OCI-LY7 (cell line): Measurements from ENCODE around the gene TLE4. TPM values are rescaled to one million over a fixed set of nuclear protein-coding genes. Genes with fewer than 3 reads are reported as not detected.

ENCODE experiments used
- BruUV-seq: library from RNA; stranded (reverse); fragments of 400-500 nt; replicated peaks from 2 replicates; lab custom pipeline; 2021; lab: Mats Ljungman, UMichigan
- CTCF ChIA-PET: fragments of 300-600 bp; sonication (Branson Sonifier 250); formaldehyde crosslinking; loops from one replicate; lab custom pipeline; 2022; ENCODE audit warnings: antibody characterized with exemption; ENCODE audit not compliant: unreplicated experiment; lab: Charles Lee
- POLR2A ChIA-PET: fragments of 300-600 bp; sonication (Branson Sonifier 250); formaldehyde crosslinking; loops from one replicate; lab custom pipeline; 2022; ENCODE audit warnings: antibody characterized with exemption; lab: Charles Lee
- DNase-seq: peaks from one replicate; pipeline ENCODE4 v3.0.0-alpha.2; 2015; ENCODE audit warnings: low spot score
- H2AFZ ChIP-seq: fragments of 200-600 bp; sonication (generic), shearing (Covaris generic); 2 replicates; pipeline ENCODE4 v1.6.1; 2014; ENCODE audit warnings: mild to moderate bottlenecking, antibody characterized with exemption, low read length, moderate library complexity
- H3K27ac ChIP-seq: fragments of 200-600 bp; sonication (generic); 2 replicates; pipeline ENCODE4 v1.5.1; 2014; ENCODE audit warnings: mixed run types, low read depth, mild to moderate bottlenecking, moderate library complexity, low read length, inconsistent platforms; ENCODE audit not compliant: poor library complexity, severe bottlenecking
- H3K36me3 ChIP-seq: fragments of 200-600 bp; sonication (generic); 2 replicates; pipeline ENCODE4 v1.6.1; 2014; ENCODE audit warnings: mild to moderate bottlenecking, antibody characterized with exemption, low read length, moderate library complexity, mixed read lengths; ENCODE audit not compliant: insufficient read depth
- H3K4me1 ChIP-seq: fragments of 200-600 bp; sonication (generic); 2 replicates; pipeline ENCODE4 v1.5.1; 2014; ENCODE audit warnings: mild to moderate bottlenecking, low read length; ENCODE audit not compliant: insufficient read depth, poor library complexity, severe bottlenecking
- H3K4me2 ChIP-seq: fragments of 200-600 bp; sonication (generic); 2 replicates; pipeline ENCODE4 v1.6.1; 2014; ENCODE audit warnings: mild to moderate bottlenecking, low read length
- H3K4me3 ChIP-seq: fragments of 200-600 bp; sonication (generic); 2 replicates; pipeline ENCODE4 v1.5.1; 2014; ENCODE audit warnings: mild to moderate bottlenecking, low read depth, low read length; ENCODE audit not compliant: poor library complexity, severe bottlenecking
- H3K79me2 ChIP-seq: fragments of 200-600 bp; sonication (generic); 2 replicates; pipeline ENCODE4 v1.6.1; 2016; ENCODE audit warnings: low read depth, mild to moderate bottlenecking, low read length, moderate library complexity, mixed read lengths; ENCODE audit not compliant: insufficient read depth
- H3K9me2 ChIP-seq: fragments of 200-600 bp; sonication (generic); 2 replicates; pipeline ENCODE4 v1.6.1; 2016; ENCODE audit warnings: mild to moderate bottlenecking, low read length, mixed read lengths; ENCODE audit not compliant: insufficient read depth
- H3K9me3 ChIP-seq: fragments of 200-600 bp; sonication (generic); 2 replicates; pipeline ENCODE4 v1.6.1; 2014; ENCODE audit warnings: mild to moderate bottlenecking, mixed run types, low read length, mixed read lengths
- H4K20me1 ChIP-seq: fragments of 200-600 bp; sonication (generic); 2 replicates; pipeline ENCODE4 v1.6.1; 2014; ENCODE audit warnings: mild to moderate bottlenecking, antibody characterized with exemption, low read length, moderate library complexity, mixed read lengths; ENCODE audit not compliant: insufficient read depth
- EZH2phosphoT487 ChIP-seq: fragments of 200-600 bp; sonication (generic); IDR thresholded peaks from 2 replicates; pipeline ENCODE4 v1.6.1; 2018; ENCODE audit warnings: low read depth, borderline replicate concordance, mild to moderate bottlenecking, mixed run types, antibody characterized with exemption, low read length, moderate library complexity, mixed read lengths
- intact Hi-C: fragments of 100-400 bp; cut with micrococcal nuclease; formaldehyde crosslinking; loops from one replicate; pipeline ENCODE4 v1.10.0; 2022; ENCODE audit not compliant: unreplicated experiment
- total RNA-seq, 2 experiments: library from RNA; depleted of rRNA in 1 of 2; stranded (reverse); fragments of >200 nt in 1 of 2; shearing (Covaris generic) in 1 of 2; gene quantifications; 2 replicates each; pipeline ENCODE4 v1.2.3, GENCODE V29; 2014 to 2022
- TF ChIP-seq, protein P1 (sequence below): fragments of 200-600 bp; sonication (generic); conservative IDR thresholded peaks from 2 replicates; pipeline ENCODE4 v1.5.1; 2014; ENCODE audit warnings: mild to moderate bottlenecking, antibody characterized with exemption, low read length, moderate library complexity, mixed read lengths

The TLE4 gene
- total RNA-seq, 2 experiments from 2014 or later, result 36.7 to 41.7 TPM

DNA sequence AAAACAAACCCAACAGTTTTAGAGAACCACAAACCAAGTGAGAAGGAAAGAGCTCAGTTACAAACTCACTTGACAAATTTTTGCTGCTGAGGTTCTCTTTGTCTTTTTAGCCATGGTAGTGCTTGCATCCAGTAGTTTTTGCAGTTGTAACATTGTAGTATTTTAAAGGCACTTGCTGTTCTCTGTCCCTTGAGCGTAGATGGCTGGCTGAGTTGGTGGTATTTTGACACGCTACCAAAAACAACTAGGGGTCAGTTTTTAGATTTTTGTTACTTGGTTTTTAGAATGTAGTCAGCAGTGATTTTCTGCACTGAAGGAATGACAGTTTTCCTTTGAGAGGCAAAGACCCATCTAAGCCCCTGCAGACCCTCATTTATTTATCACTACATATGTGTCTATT is 58.0 kb downstream of the TLE4 start:
- no peak overlapping the region for H2AFZ ChIP-seq
- H4K20me1 ChIP-seq, result no peaks in the 10 kb centered on the region
- no peak overlapping the region for H3K4me2 ChIP-seq
- no peaks in the 10 kb centered on the region for H3K79me2 ChIP-seq
- no peaks in the 10 kb centered on the region for H3K36me3 ChIP-seq
- BruUV-seq, result no TSS peak
- no peak overlapping the region for H3K4me3 ChIP-seq
- no peak for TF ChIP-seq EZH2phosphoT487
- TF ChIP-seq, protein P1, sequence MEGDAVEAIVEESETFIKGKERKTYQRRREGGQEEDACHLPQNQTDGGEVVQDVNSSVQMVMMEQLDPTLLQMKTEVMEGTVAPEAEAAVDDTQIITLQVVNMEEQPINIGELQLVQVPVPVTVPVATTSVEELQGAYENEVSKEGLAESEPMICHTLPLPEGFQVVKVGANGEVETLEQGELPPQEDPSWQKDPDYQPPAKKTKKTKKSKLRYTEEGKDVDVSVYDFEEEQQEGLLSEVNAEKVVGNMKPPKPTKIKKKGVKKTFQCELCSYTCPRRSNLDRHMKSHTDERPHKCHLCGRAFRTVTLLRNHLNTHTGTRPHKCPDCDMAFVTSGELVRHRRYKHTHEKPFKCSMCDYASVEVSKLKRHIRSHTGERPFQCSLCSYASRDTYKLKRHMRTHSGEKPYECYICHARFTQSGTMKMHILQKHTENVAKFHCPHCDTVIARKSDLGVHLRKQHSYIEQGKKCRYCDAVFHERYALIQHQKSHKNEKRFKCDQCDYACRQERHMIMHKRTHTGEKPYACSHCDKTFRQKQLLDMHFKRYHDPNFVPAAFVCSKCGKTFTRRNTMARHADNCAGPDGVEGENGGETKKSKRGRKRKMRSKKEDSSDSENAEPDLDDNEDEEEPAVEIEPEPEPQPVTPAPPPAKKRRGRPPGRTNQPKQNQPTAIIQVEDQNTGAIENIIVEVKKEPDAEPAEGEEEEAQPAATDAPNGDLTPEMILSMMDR, result no peak
- DNase-seq, result no peak
- intact Hi-C loops, result no loop called here
- H3K9me2 ChIP-seq, result no peaks in the 10 kb centered on the region
- no peak overlapping the region for H3K27ac ChIP-seq
- no peaks in the 10 kb centered on the region for H3K9me3 ChIP-seq
- CTCF ChIA-PET, result no interaction called here
- H3K4me1 ChIP-seq, result peaks cover 1% of the 10 kb centered on the region
- POLR2A ChIA-PET, result interaction anchor here (1.6 to 2.0 kb wide), 2 partner anchors 10 to 32 kb away, joined by 6 to 7 read pairs; no protein-coding TSS in a partner anchor

DNA sequence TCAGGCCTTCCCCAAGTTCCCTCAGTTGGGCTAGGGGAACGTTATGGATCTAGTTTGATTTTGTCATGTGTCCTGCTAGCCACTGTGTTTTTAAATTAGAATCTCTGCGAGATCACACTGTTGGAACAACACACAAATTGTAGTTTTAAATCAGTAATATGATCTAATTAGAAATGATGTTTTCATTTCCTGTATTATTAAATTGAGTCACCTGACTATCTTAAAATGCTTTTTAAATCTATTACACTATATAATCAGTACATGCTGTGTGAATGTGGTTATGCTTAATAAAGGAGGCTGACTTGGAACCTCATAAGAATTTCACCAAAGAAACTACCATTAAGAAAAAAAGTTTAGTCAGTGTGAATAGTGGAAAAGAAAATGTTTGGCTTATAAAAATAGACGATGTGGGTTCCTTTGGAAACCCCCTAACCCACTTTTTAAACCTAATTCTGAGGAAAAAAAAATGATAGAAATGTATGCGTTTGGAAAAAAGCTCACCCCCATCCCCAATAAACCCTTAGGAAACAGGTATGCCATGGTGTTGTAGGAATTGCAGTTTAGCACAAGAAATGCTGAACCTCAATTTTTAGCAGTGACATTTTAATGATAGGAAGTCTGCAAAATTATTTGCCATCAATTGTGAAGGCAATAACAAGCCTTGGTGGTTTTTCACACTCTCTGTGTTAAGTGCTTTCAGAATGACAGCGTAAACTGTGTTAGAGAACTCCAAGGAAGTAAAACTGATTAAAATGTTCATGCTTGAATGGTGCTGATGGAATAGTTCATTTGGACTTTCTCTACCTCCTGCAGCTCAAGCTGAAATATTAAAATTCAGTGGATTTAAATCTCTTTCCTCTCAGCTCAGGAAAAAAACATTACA is 59.0 kb downstream of the TLE4 start:
- intact Hi-C loops, result no loop called here
- ChIA-PET CTCF (no interaction called here), POLR2A (interaction anchor here (0.7 kb wide), 1 partner anchor 16 kb away, joined by 3 read pairs; no protein-coding TSS in a partner anchor)
- no TSS peak for BruUV-seq
- Histone ChIP-seq H3K27ac (no peak overlapping the region), H4K20me1 (no peaks in the 10 kb centered on the region), H3K4me3 (no peak overlapping the region), H3K9me2 (no peaks in the 10 kb centered on the region), H3K9me3 (no peaks in the 10 kb centered on the region), H3K4me1 (no peaks in the 10 kb centered on the region), H2AFZ (no peak overlapping the region), H3K36me3 (no peaks in the 10 kb centered on the region), H3K79me2 (no peaks in the 10 kb centered on the region), H3K4me2 (no peak overlapping the region)
- no peak for DNase-seq
- no peak for TF ChIP-seq EZH2phosphoT487
- TF ChIP-seq, protein P1, result no peak

DNA sequence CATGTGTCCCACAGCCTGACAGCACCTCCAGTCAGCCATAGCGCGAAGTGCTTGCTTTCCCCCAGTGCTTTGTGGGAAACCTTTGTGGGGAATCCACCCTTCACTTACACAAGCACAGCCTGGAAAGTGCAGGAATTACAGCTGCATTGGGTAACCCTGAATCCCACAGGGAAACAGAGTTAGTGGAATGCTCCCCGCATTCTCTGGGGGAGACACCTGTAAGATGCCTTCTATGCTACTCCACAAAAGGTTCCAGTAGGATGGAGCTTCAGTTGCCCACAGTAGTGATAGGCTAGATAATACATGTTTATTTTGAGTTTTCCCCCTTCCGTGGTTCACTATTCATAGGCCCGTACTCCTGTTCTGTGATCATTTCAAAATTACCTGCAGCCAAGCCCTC is 60.3 kb downstream of the TLE4 start:
- no peak overlapping the region for H3K4me3 ChIP-seq
- H3K79me2 ChIP-seq, result no peaks in the 10 kb centered on the region
- no peaks in the 10 kb centered on the region for H3K9me2 ChIP-seq
- CTCF ChIA-PET, result no interaction called here
- H3K36me3 ChIP-seq, result no peaks in the 10 kb centered on the region; the same call in 1 of the 2 replicates
- no peaks in the 10 kb centered on the region for H4K20me1 ChIP-seq
- no peak overlapping the region for H3K27ac ChIP-seq
- BruUV-seq, result no TSS peak
- DNase-seq, result no peak
- no peaks in the 10 kb centered on the region for H3K9me3 ChIP-seq
- POLR2A ChIA-PET, result interaction anchor here (0.9 to 1.4 kb wide), 4 partner anchors 9 to 28 kb away, joined by 3 to 6 read pairs (median 4); no protein-coding TSS in a partner anchor
- intact Hi-C loops, result no loop called here
- no peak overlapping the region for H3K4me2 ChIP-seq
- TF ChIP-seq, protein P1, result no peak
- TF ChIP-seq EZH2phosphoT487, result no peak
- H2AFZ ChIP-seq, result no peak overlapping the region
- H3K4me1 ChIP-seq, result no peaks in the 10 kb centered on the region
